H9 (cell line): ENCODE data around the gene FOXR1. TPM values are rescaled to one million over a fixed set of nuclear protein-coding genes. Genes with fewer than 3 reads are reported as not detected.

Experiments
- DNase-seq: peaks from one replicate; pipeline ENCODE4 v3.0.0-alpha.2; 2017
- H2AFZ ChIP-seq: one replicate; pipeline ENCODE4 v1.6.1; 2013; ENCODE audit warnings: mild to moderate bottlenecking, low read length, control low read depth, moderate library complexity
- H2AK5ac ChIP-seq: 2 replicates; pipeline ENCODE4 v1.6.1; 2013; ENCODE audit warnings: low read length, control low read depth, mixed read lengths; ENCODE audit not compliant: insufficient read length
- H2BK120ac ChIP-seq: one replicate; pipeline ENCODE4 v1.6.1; 2013; ENCODE audit warnings: low read depth, mild to moderate bottlenecking, low read length, control low read depth, inconsistent platforms; ENCODE audit not compliant: poor library complexity, severe bottlenecking
- H2BK12ac ChIP-seq: 2 replicates; pipeline ENCODE4 v1.6.1; 2013; ENCODE audit warnings: low read length, control low read depth, mixed read lengths, low read depth; ENCODE audit not compliant: insufficient read length
- H2BK15ac ChIP-seq: 2 replicates; pipeline ENCODE4 v1.6.1; 2013; ENCODE audit warnings: low read depth, low read length, control low read depth
- H2BK20ac ChIP-seq: one replicate; pipeline ENCODE4 v1.6.1; 2013; ENCODE audit warnings: low read depth, mild to moderate bottlenecking, low read length, control low read depth, inconsistent platforms; ENCODE audit not compliant: poor library complexity, severe bottlenecking
- H2BK5ac ChIP-seq: 2 replicates; pipeline ENCODE4 v1.6.1; 2013; ENCODE audit warnings: low read length, control low read depth, mixed read lengths; ENCODE audit not compliant: insufficient read length
- H3K14ac ChIP-seq: 2 replicates; pipeline ENCODE4 v1.6.1; 2013; ENCODE audit warnings: low read length, control low read depth; ENCODE audit not compliant: insufficient read depth
- H3K18ac ChIP-seq: 2 replicates; pipeline ENCODE4 v1.6.1; 2013; ENCODE audit warnings: low read depth, mild to moderate bottlenecking, mixed read lengths, low read length, control low read depth; ENCODE audit not compliant: insufficient read length
- H3K23ac ChIP-seq: 2 replicates; pipeline ENCODE4 v1.6.1; 2013; ENCODE audit warnings: low read length, control low read depth, mixed read lengths, low read depth; ENCODE audit not compliant: insufficient read length
- H3K23me2 ChIP-seq: 2 replicates; pipeline ENCODE4 v1.6.1; 2013; ENCODE audit warnings: low read depth, mild to moderate bottlenecking, mixed read lengths, low read length, control low read depth; ENCODE audit not compliant: insufficient read length, poor library complexity, severe bottlenecking
- H3K27ac ChIP-seq: 2 replicates; pipeline ENCODE4 v1.5.1; 2013; ENCODE audit warnings: low read length, control low read depth, mixed read lengths, low read depth; ENCODE audit not compliant: insufficient read length
- H3K27me3 ChIP-seq: 2 replicates; pipeline ENCODE4 v1.6.1; 2013; ENCODE audit warnings: low read length, control low read depth, inconsistent platforms; ENCODE audit not compliant: insufficient read depth
- H3K4ac ChIP-seq: 2 replicates; pipeline ENCODE4 v1.6.1; 2013; ENCODE audit warnings: low read depth, mild to moderate bottlenecking, control low read depth, inconsistent platforms, low read length, moderate library complexity
- H3K4me1 ChIP-seq: 2 replicates; pipeline ENCODE4 v1.6.1; 2013; ENCODE audit warnings: low read length, control low read depth, inconsistent platforms; ENCODE audit not compliant: insufficient read depth
- H3K4me2 ChIP-seq: 2 replicates; pipeline ENCODE4 v1.6.1; 2013; ENCODE audit warnings: low read length, control low read depth, mixed read lengths; ENCODE audit not compliant: insufficient read length, insufficient read depth
- H3K56ac ChIP-seq: 2 replicates; pipeline ENCODE4 v1.6.1; 2013; ENCODE audit warnings: low read depth, mild to moderate bottlenecking, mixed read lengths, low read length, control low read depth; ENCODE audit not compliant: insufficient read length
- H3K79me1 ChIP-seq: 2 replicates; pipeline ENCODE4 v1.6.1; 2013; ENCODE audit warnings: low read depth, mild to moderate bottlenecking, moderate library complexity, low read length, control low read depth, inconsistent platforms; ENCODE audit not compliant: insufficient read depth, poor library complexity, severe bottlenecking
- H3K79me2 ChIP-seq: 2 replicates; pipeline ENCODE4 v1.6.1; 2013; ENCODE audit warnings: low read length, control low read depth, inconsistent platforms; ENCODE audit not compliant: insufficient read depth
- H3K9ac ChIP-seq: 2 replicates; pipeline ENCODE4 v1.6.1; 2013; ENCODE audit warnings: low read length, control low read depth, mixed read lengths; ENCODE audit not compliant: insufficient read length; ENCODE audit errors: extremely low read depth
- H3K9me3 ChIP-seq: one replicate; pipeline ENCODE4 v1.6.1; 2013; ENCODE audit warnings: low read depth, low read length, inconsistent platforms; ENCODE audit not compliant: control insufficient read depth
- H3T11ph ChIP-seq: one replicate; pipeline ENCODE4 v1.6.1; 2013; ENCODE audit warnings: mild to moderate bottlenecking, low read length, control low read depth, inconsistent platforms
- H4K20me1 ChIP-seq: one replicate; pipeline ENCODE4 v1.6.1; 2013; ENCODE audit not compliant: control insufficient read depth, insufficient read length, insufficient read depth
- H4K5ac ChIP-seq: 2 replicates; pipeline ENCODE4 v1.6.1; 2013; ENCODE audit warnings: low read depth, mild to moderate bottlenecking, mixed read lengths, low read length, control low read depth; ENCODE audit not compliant: insufficient read length
- H4K8ac ChIP-seq: replicated peaks from 2 replicates; pipeline ENCODE4 v1.6.1; 2013; ENCODE audit warnings: low read length, control low read depth, mixed read lengths, low read depth; ENCODE audit not compliant: insufficient read length
- H4K91ac ChIP-seq: 2 replicates; pipeline ENCODE4 v1.6.1; 2013; ENCODE audit warnings: low read depth, mild to moderate bottlenecking, moderate library complexity, mixed read lengths, low read length, control low read depth; ENCODE audit not compliant: insufficient read length
- H3K27ac Mint-ChIP-seq, 3 experiments: 2 replicates in 2 of 3; 3 replicates in 1 of 3; pipeline ENCODE4 v1.8.0; 2020 to 2021; ENCODE audit warnings: mixed read lengths in 3 of 3, mild to moderate bottlenecking in 1 of 3, moderate library complexity in 1 of 3
- H3K27me3 Mint-ChIP-seq: 2 replicates; pipeline ENCODE4 v1.8.0; 2021; ENCODE audit warnings: low read depth, mild to moderate bottlenecking, moderate library complexity, mixed read lengths
- H3K36me3 Mint-ChIP-seq, 3 experiments: 2 replicates in 2 of 3; 3 replicates in 1 of 3; pipeline ENCODE4 v1.8.0; 2020 to 2021; ENCODE audit warnings: low read depth in 3 of 3, mixed read lengths in 3 of 3; ENCODE audit not compliant: insufficient read depth in 1 of 3
- H3K4me1 Mint-ChIP-seq, 2 experiments: 2 replicates each; pipeline ENCODE4 v1.8.0; 2020; ENCODE audit warnings: mixed read lengths in 2 of 2
- H3K4me3 Mint-ChIP-seq, 2 experiments: 2 replicates in 1 of 2; 3 replicates in 1 of 2; pipeline ENCODE4 v1.8.0; 2020 to 2021; ENCODE audit warnings: mild to moderate bottlenecking in 2 of 2, mixed read lengths in 2 of 2, moderate library complexity in 1 of 2
- H3K9me3 Mint-ChIP-seq, 2 experiments: 2 replicates in 1 of 2; 3 replicates in 1 of 2; pipeline ENCODE4 v1.8.0; 2020; ENCODE audit warnings: mild to moderate bottlenecking in 2 of 2, mixed read lengths in 2 of 2, moderate library complexity in 1 of 2
- CTCF ChIP-seq: fragments of 200-600 bp; sonication (generic); conservative IDR thresholded peaks from 3 replicates; pipeline ENCODE4 v1.8.0; 2021; ENCODE audit warnings: antibody characterized with exemption, mild to moderate bottlenecking
- WGBS: extraction: QIAGEN DNeasy Blood & Tissue Kit; methylation state at CpG from one replicate; pipeline ENCODE4 v1.1.7; 2013; ENCODE audit warnings: missing lambda C conversion rate, low lambda C conversion rate, mixed read lengths; ENCODE audit not compliant: insufficient read length; ENCODE audit errors: extremely low coverage; 5-methylcytosine and 5-hydroxymethylcytosine counted together
- total RNA-seq: library from RNA; stranded (reverse); gene quantifications from 2 replicates; pipeline ENCODE4 v1.2.1, GENCODE V29; 2021

Gene FOXR1
- total RNA-seq, 1 experiment from 2014 or later = not detected

GRCh38 chr11:119026970-119027369 lies 55.4 kb downstream of the FOXR1 start:
- H2AFZ ChIP-seq = no peak overlapping the region
- H3K27me3 Mint-ChIP-seq = no peaks in the 10 kb centered on the region; the same call in 1 of the 2 replicates
- H3K9me3 Mint-ChIP-seq = no peaks in the 10 kb centered on the region
- H3T11ph ChIP-seq = no peak overlapping the region
- H3K4me1 Mint-ChIP-seq = peaks cover 22 to 24% of the 10 kb centered on the region in 2 experiments
- H4K8ac ChIP-seq = no peak overlapping the region
- peaks cover 14% of the 10 kb centered on the region for H3K23me2 ChIP-seq
- H3K4me2 ChIP-seq = no peak overlapping the region
- no peak overlapping the region for H2BK15ac ChIP-seq
- no peak overlapping the region for H3K18ac ChIP-seq
- H3K79me1 ChIP-seq = peaks cover 3% of the 10 kb centered on the region
- no peak overlapping the region for H2AK5ac ChIP-seq
- no peaks in the 10 kb centered on the region for H4K20me1 ChIP-seq
- H3K23ac ChIP-seq = no peak overlapping the region
- no peak overlapping the region for H4K91ac ChIP-seq
- no peaks in the 10 kb centered on the region for H3K9me3 ChIP-seq
- peaks cover 8% of the 10 kb centered on the region; the same call in 1 of the 2 replicates for H3K4me1 ChIP-seq
- H3K56ac ChIP-seq = no peak overlapping the region
- no peak overlapping the region for H2BK20ac ChIP-seq
- no peak overlapping the region for H3K4ac ChIP-seq
- no peak overlapping the region for H4K5ac ChIP-seq
- H3K14ac ChIP-seq = no peak overlapping the region
- no peak overlapping the region for H3K9ac ChIP-seq
- H3K36me3 Mint-ChIP-seq = peaks cover 31 to 68% (median 61%) of the 10 kb centered on the region in 3 experiments
- no peak overlapping the region for H3K27ac ChIP-seq
- no peak for DNase-seq
- no peaks in the 10 kb centered on the region for H3K79me2 ChIP-seq
- no peak overlapping the region for H2BK120ac ChIP-seq
- H2BK5ac ChIP-seq = no peak overlapping the region
- H3K4me3 Mint-ChIP-seq = no peak overlapping the region
- no CpG with 5 or more reads among the region's 2 CpGs for WGBS
- TF ChIP-seq CTCF = no peak
- no peak overlapping the region for H3K27ac Mint-ChIP-seq
- H2BK12ac ChIP-seq = no peak overlapping the region
- no peaks in the 10 kb centered on the region for H3K27me3 ChIP-seq
